GM19035 (cell line): ENCODE data around the gene NRTN.

Experiments
- ATAC-seq: cut with Tn5 transposase; IDR thresholded peaks from one replicate; pipeline ENCODE4 v1.9.1; 2021; ENCODE audit not compliant: unreplicated experiment

The NRTN gene

DNA sequence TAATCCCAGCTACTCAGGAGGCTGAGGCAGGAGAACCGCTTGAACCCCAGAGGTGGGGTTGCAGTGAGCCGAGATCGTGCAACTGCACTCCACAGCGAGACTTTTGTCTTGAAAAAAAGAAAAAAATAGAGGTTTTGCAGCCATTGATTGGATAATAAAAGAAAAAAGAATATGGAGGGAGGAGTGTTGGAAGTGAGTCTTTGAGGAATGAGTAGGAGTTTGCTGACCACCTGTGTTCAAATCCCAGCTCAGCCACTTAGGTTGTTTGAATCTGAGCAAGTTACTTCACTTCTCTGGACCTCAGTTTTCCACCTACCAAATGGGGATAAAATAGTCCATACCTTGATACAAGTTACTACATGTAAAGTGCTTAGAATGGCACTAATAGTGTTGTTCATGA, 6.2 kb downstream of the NRTN start:
- no peak for ATAC-seq

DNA sequence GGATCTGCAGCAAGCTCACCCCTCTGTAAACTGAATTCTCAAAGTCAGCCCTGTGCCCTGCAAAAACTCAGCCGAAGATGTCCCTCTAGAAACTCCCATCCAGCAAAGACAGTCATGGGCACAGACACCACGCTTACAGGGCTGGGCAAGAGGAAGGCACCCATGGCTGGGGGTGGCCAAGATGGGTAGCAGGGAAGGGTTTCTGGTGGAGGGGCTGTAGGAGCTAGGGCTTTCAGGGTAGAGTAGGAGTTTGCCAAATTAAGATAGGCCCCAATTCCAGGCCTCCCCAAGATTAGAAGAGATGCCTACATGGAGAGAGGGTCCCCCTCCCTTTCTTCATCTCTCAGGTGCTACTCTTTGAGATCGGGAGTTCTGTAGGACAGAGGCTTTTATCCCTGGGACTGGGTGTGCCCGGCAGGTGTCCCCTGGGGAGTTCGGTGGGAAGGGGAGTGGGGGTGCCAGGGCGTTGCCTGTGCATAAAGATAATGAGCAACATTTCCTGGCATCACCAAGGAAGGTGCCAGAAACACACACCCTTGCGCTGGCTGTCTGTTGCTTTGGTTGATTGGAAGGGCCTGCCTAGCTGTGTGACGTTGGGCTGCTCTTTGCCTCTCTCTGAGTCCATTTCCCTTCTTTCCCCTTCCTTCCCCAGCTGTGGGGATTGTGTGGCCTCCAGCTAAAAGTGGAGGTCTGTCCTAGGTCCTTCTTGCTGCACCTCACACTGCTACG, 9.4 kb downstream of the NRTN start:
- no peak for ATAC-seq

DNA sequence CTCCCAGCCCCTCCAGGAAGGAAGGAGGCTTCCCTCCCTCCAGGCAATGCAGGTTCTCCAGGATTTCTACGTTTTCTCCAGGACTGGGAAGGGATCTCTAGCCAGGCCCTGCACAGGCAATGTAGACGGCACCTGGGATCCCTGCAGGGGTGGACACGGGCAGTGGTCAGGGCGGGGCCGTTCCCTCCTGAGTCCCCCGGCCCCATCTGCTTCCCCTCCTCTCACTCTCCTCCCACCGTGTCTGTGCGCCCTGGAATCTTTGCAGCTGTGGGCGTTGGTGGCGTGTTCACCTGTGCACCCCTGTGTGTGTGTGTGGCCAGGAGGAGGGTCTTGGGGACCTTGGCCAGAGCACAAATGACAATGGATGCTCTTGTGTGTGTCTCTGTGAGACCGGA, 10.0 kb downstream of the NRTN start:
- ATAC-seq: no peak

- ATAC-seq: no peak
These were observed 12.4 kb downstream of the NRTN start for GRCh38 chr19:5817218-5817617.

GRCh38 chr19:5818594-5818993, 13.7 kb downstream of the NRTN start:
- no peak for ATAC-seq

- ATAC-seq: no peak
These were observed 15.9 kb downstream of the NRTN start for GRCh38 chr19:5820785-5821184.

DNA sequence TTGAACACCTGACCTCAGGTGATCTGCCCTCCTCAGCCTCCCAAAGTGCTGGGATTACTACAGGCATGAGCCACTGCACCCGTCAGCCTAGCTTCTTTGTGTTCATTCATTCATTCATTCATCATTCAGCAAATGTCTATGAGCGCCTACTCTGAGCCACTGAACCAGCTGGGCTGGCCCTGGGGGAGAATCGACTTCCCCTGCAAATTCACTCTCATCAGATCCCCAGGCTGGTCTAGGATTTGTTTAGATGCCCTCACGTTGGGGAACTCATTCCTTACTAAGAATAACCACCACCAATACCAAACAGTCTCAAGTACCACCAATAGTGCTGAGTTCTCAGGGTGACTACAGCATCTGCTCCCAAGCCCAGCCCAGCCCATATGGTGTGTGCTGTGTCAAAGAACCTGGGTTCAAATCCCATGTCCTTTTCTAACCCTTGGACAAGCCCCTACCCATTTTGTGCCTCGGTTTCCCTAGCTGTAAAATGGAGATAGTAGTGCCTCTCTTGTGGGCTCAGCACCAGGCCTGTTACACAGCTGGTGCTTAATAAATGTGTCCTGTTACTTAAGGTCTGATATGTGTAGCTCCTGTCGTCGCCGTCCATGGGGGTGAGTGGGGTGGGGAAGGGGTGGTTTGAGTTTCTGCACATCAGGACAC, 16.8 kb downstream of the NRTN start:
- ATAC-seq: no peak

GRCh38 chr19:5822181-5822844, 17.4 kb downstream of the NRTN start:
- ATAC-seq: no peak

DNA sequence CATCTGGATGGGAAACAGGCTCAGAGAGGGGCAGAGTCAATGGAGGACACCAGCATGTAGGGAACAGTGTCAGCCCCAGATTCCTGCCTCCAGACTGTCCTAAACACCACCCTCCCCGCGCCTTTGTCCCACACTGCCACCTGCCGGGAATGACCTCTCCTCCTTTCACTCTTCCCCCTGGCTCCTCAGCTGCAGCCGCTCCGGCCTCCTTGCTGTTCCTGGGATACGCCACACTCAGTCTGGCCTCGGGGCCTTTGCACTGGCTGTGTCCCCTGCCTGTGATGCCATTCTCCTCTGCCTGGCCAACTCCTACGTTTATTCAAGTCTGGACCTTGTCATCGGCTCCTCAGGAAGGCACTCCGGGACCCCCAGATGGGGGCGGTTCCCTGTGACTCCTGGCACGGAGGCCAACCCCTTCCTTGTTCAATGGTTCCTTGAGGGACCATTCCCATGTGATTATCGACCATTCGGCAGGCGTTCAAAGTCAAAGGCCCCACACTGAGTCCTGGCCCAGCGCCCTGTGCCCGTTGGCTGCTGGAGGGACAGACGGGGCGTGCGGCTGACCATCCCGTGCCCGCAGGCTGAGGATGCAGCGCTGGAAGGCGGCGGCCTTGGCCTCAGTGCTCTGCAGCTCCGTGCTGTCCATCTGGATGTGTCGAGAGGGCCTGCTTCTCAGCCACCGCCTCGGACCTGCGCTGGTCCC, 18.9 kb downstream of the NRTN start:
- ATAC-seq: no peak

DNA sequence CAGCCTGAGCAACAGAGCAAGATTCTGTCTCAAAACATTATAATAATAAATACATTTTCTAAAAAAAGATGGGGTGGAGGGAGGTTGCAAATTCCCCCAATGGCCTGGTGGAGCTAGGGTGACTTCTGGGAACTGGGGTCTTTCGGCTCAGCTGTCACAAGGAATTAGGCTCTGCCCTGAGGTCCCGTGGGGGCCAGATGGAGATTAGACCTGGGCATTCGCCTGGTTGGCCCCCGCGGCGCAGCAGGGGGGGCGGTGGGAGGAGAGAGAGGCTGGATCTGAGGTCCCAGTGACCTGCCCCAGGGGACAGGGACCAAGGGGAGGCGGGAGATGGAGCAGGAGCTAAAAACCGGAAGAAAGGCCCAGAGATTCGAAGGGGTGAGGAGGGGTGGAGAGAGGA, 19.9 kb downstream of the NRTN start:
- no peak for ATAC-seq

DNA sequence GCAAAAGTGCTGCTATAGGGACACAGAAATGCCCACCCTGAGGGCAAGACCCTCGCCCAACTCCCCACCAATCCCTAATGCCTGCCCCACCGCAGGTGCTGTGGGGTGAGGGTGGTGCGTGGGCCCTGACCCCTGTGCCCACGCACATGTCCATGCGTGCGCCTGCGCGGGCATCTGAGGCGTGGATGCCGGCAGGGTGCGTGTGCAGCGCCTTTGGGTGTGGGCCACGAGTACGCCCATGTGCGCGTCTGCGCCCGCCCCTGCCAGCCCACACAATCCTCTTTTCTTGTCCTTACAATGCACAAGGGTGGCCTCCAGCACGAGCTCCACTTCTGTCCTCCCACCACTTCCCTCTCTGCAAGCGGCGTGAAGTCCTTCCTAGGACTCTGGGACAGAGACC, 20.3 kb downstream of the NRTN start:
- ATAC-seq: no peak

DNA sequence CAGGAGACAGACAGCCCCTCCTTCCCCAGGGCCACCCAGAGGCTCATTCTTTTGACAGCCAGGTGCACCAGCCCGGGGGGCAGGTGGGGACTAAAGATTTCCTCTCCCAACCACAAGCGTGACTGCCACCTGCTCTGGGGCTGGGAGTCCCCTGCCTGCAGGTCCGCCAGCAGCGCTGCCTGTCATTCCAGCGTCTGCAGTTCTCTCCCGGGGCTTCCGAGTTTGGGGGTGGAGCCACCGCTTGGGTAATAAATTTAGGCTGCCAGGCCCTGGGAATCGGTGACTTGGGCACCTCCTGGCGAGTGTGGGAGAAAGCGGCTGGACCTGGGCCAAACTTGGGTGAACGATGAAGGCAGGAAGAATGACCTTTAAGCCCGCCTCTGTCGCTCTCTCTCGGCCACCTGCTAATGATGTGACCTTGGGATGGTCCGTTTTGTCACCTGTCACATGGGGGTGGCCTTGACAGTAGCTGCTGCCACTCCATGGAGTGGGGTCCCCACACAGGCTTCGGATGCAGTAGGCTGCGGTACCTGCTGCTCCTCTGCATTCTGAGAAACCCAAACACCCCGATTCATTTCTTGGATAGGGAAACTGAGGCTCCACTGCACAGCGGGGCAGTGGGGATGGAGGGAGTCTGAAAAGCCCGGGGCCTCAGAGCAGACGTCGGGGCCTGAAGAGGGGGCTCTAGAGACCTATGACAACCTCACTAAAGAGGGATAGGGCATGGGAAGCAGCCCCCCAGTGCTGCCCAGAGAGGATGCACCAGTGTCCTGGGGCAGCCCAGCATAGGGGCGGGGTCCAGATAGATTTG, 21.9 kb downstream of the NRTN start:
- ATAC-seq: no peak

DNA sequence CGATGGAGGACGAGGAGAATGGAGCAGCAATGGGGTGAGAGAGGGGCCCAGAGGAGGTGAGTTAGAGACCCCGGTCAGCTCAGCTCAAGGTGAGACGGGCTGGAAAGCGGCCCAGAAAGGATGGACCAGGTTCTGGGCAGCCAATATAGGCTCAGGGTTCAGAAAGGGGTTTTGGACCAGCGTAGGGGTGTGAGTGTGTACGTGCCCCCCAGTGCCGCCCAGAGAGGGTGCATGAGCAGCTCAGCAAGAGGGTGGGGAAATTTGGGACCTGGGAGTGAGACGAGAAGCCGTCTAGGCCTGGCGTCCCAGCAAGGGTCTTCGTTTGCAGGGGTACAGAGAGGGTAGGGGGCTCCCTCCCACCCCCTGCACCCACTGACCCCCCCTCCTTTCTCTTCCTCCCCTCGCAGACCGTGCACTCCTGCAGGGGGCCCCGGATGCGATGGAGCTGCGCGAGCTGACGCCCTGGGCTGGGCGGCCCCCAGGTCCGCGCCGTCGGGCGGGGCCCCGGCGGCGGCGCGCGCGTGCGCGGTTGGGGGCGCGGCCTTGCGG, 22.5 kb downstream of the NRTN start:
- no peak for ATAC-seq

GRCh38 chr19:5827891-5828660, 23.2 kb downstream of the NRTN start:
- ATAC-seq: peak; percentile 71

- ATAC-seq: no peak
These were observed 24.0 kb downstream of the NRTN start for GRCh38 chr19:5828661-5829566.

- ATAC-seq: no peak
These were observed 24.9 kb downstream of the NRTN start for GRCh38 chr19:5829567-5830310.

- no peak for ATAC-seq
These were observed 26.3 kb downstream of the NRTN start for GRCh38 chr19:5831159-5831558.

DNA sequence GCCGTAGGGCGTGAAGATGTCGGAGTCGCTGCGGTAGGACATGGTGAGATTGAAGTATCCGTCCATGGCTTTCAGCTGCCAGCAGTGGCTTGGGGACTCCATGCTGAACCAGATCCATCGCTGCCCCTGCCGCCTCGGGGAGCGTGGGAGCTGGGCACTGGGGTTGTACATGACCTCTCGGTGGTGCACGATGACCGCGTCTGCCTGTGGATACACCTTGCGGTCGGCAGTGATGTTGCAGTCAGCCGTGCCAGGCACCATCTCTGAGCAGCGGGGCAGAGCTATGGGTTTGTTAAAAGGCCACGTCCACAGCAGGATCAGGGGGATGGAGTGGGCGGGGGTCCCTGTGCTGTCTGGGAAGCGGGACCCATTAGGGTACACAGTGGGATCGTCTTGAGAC, 27.2 kb downstream of the NRTN start:
- no peak for ATAC-seq
